ENCODE measurements around the gene MFSD11.
"Not testable (repeated sequence)": the region's sequence is repeated elsewhere in the genome, so short reads cannot be mapped to it uniquely, and the experiment has no call there.

Gene MFSD11

GRCh38 chr17:76710863-76711611 lies 26.9 kb upstream of the MFSD11 start, which contains the start of gene MXRA7:
MXRA7 (minus strand) TSS chr17:76710965; CDS start chr17:76710946, 19 bp downstream.
- Histone ChIP-seq H2AFZ (ENCODE audit: low read length) (peak within 1 kb of the TSS; percentile 69; the same call in 1 of the 2 replicates), H3K9ac (ENCODE audit: low read depth, low read length, poor library complexity, severe bottlenecking) (peak within 1 kb of the TSS; percentile 52)
- TF ChIP-seq, protein P1, sequence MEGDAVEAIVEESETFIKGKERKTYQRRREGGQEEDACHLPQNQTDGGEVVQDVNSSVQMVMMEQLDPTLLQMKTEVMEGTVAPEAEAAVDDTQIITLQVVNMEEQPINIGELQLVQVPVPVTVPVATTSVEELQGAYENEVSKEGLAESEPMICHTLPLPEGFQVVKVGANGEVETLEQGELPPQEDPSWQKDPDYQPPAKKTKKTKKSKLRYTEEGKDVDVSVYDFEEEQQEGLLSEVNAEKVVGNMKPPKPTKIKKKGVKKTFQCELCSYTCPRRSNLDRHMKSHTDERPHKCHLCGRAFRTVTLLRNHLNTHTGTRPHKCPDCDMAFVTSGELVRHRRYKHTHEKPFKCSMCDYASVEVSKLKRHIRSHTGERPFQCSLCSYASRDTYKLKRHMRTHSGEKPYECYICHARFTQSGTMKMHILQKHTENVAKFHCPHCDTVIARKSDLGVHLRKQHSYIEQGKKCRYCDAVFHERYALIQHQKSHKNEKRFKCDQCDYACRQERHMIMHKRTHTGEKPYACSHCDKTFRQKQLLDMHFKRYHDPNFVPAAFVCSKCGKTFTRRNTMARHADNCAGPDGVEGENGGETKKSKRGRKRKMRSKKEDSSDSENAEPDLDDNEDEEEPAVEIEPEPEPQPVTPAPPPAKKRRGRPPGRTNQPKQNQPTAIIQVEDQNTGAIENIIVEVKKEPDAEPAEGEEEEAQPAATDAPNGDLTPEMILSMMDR (conservative IDR thresholded peaks at IDR 0.05; ENCODE audit: low read length), result no peak
- TF ChIP-seq EZH2phosphoT487 (IDR thresholded peaks at IDR 0.05; ENCODE audit: borderline replicate concordance), result no peak

DNA sequence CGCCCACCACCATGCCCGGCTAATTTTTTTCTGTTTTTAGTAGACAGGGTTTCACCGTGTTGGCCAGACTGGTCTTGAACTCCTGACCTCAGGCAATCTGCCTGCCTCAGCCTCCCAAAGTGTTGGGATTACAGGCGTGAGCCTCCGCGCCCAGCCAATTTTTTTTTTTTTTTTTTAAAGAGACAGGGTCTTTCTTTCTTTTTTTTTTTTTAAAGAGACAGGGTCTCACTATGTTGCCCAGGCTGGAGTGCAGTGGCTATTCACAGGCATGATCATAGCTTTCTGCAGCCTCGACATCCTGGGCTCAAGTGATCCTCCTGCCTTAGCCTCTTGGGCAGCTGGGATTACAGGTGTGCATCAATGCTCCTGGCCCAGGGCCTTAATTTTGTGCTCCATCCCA lies 25.6 kb upstream of the MFSD11 start:
- Histone ChIP-seq H3K4me2 (ENCODE audit: low read depth, low read length, poor library complexity, severe bottlenecking) (peak overlapping the region; percentile 72), H3K36me3 (ENCODE audit: insufficient read depth, low read length) (peaks cover 28% of the 10 kb centered on the region; the same call in 1 of the 2 replicates), H3K4me1 (ENCODE audit: insufficient read depth, low read length, poor library complexity, severe bottlenecking) (peaks cover 41% of the 10 kb centered on the region), H3K79me2 (ENCODE audit: insufficient read depth, low read length) (peaks cover 14% of the 10 kb centered on the region; the same call in 1 of the 2 replicates)
- H3K27me3 ChIP-seq (ENCODE audit: insufficient read depth, low read length, poor library complexity, severe bottlenecking); H3K9me3 ChIP-seq (ENCODE audit: insufficient read depth, low read depth, low read length); H3K9me2 ChIP-seq (replicated peaks; ENCODE audit: low read depth, low read length); H2AFZ ChIP-seq (ENCODE audit: low read length); H3K9ac ChIP-seq (ENCODE audit: low read depth, low read length, poor library complexity, severe bottlenecking); H3F3A ChIP-seq (ENCODE audit: low read depth); H3K4me3 ChIP-seq (ENCODE audit: low read length, poor library complexity, severe bottlenecking); H4K20me1 ChIP-seq (ENCODE audit: insufficient read depth, low read length, poor library complexity, severe bottlenecking): not testable (repeated sequence)

More at GRCh38 chr17:76710863-76711611, 26.9 kb upstream of the MFSD11 start, which contains the start of gene MXRA7:
- H4K20me1 ChIP-seq (ENCODE audit: insufficient read depth, low read length, poor library complexity, severe bottlenecking), result no peaks in the 10 kb centered on the region
- no peaks in the 10 kb centered on the region for H3K9me2 ChIP-seq (replicated peaks; ENCODE audit: low read depth, low read length)
- no peaks in the 10 kb centered on the region for H3K27me3 ChIP-seq (ENCODE audit: insufficient read depth, low read length, poor library complexity, severe bottlenecking)
- H3K4me3 ChIP-seq (ENCODE audit: low read length, poor library complexity, severe bottlenecking), result peak within 1 kb of the TSS; percentile 69
- peaks cover 3% of the 10 kb centered on the region; the same call in 1 of the 2 replicates for H3F3A ChIP-seq (ENCODE audit: low read depth)
- H3K9me3 ChIP-seq (ENCODE audit: insufficient read depth, low read depth, low read length), result no peaks in the 10 kb centered on the region
- H3K36me3 ChIP-seq (ENCODE audit: insufficient read depth, low read length), result peaks cover 16% of the 10 kb centered on the region; the same call in 1 of the 2 replicates
- peaks cover 37% of the 10 kb centered on the region for H3K4me1 ChIP-seq (ENCODE audit: insufficient read depth, low read length, poor library complexity, severe bottlenecking)
- peak within 1 kb of the TSS; percentile 87 for H3K4me2 ChIP-seq (ENCODE audit: low read depth, low read length, poor library complexity, severe bottlenecking)
- peaks cover 9% of the 10 kb centered on the region; the same call in 1 of the 2 replicates for H3K79me2 ChIP-seq (ENCODE audit: insufficient read depth, low read length)

- no peak overlapping the region for H2AFZ ChIP-seq (ENCODE audit: low read length)
- peaks cover 14% of the 10 kb centered on the region; the same call in 1 of the 2 replicates for H3K79me2 ChIP-seq (ENCODE audit: insufficient read depth, low read length)
- H3K27me3 ChIP-seq (ENCODE audit: insufficient read depth, low read length, poor library complexity, severe bottlenecking), result no peaks in the 10 kb centered on the region
- H3K9me2 ChIP-seq (replicated peaks; ENCODE audit: low read depth, low read length), result no peaks in the 10 kb centered on the region
- no peak overlapping the region for H3K4me3 ChIP-seq (ENCODE audit: low read length, poor library complexity, severe bottlenecking)
- H3F3A ChIP-seq (ENCODE audit: low read depth), result peaks cover 6% of the 10 kb centered on the region; the same call in 1 of the 2 replicates
- peak overlapping the region; percentile 13 for H3K9ac ChIP-seq (ENCODE audit: low read depth, low read length, poor library complexity, severe bottlenecking)
- H3K4me2 ChIP-seq (ENCODE audit: low read depth, low read length, poor library complexity, severe bottlenecking), result no peak overlapping the region
- H3K36me3 ChIP-seq (ENCODE audit: insufficient read depth, low read length), result peaks cover 38% of the 10 kb centered on the region; the same call in 1 of the 2 replicates
- no peaks in the 10 kb centered on the region for H4K20me1 ChIP-seq (ENCODE audit: insufficient read depth, low read length, poor library complexity, severe bottlenecking)
- no peaks in the 10 kb centered on the region for H3K9me3 ChIP-seq (ENCODE audit: insufficient read depth, low read depth, low read length)
- H3K4me1 ChIP-seq (ENCODE audit: insufficient read depth, low read length, poor library complexity, severe bottlenecking), result peaks cover 41% of the 10 kb centered on the region
- no peak for TF ChIP-seq EZH2phosphoT487 (IDR thresholded peaks at IDR 0.05; ENCODE audit: borderline replicate concordance)
- TF ChIP-seq, protein P1 (conservative IDR thresholded peaks at IDR 0.05; ENCODE audit: low read length), result no peak
Measured at GRCh38 chr17:76713765-76714164, 24.2 kb upstream of the MFSD11 start.

Measured in Loucy (cell line).